GM18499 (cell line): ENCODE measurements around the gene CMKLR1.

Experiments
- ATAC-seq: cut with Tn5 transposase; IDR thresholded peaks from one replicate; pipeline ENCODE4 v1.9.1; 2021; ENCODE audit warnings: moderate number of reproducible peaks; ENCODE audit not compliant: insufficient read depth, unreplicated experiment

Gene CMKLR1

GRCh38 chr12:108271951-108272872, 66.9 kb downstream of the CMKLR1 start:
- ATAC-seq, result no peak

DNA sequence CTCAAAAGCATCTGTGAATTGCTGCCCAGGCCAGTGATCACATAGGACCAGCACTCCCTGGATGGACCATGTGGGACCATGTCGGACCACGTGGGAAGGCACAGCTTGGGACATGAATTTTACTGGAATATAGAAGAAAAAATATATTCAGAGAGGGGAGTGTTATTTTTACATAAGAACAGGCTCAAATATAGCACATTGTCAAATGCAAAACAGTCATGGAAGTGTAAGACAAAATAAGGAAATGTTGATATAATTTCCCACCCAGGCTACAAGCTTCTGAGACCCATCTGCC, 68.3 kb downstream of the CMKLR1 start:
- ATAC-seq, result no peak

- no peak for ATAC-seq
These were observed 68.9 kb downstream of the CMKLR1 start for GRCh38 chr12:108270035-108270848.

DNA sequence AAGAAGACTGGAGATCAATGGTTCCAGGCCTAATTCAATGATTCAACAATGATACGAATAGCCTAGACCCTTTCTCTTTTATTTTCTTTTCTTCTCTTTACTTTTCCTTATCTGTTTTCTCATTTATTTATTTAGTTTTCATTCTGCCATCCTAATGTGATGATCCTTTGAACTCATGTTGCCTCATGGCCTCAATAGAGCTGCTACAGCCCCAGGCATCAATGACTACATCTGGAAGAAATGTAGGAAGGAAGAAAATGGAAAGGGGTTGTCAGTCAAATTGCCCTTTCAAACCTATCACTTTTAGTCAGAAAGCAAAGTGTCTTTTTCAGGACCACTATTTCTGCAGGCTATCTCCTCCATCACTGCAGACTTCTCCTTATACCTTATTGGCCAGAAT, 69.9 kb downstream of the CMKLR1 start:
- ATAC-seq, result no peak

GRCh38 chr12:108268397-108268796, 70.7 kb downstream of the CMKLR1 start:
- no peak for ATAC-seq

GRCh38 chr12:108267450-108267849, 71.7 kb downstream of the CMKLR1 start:
- ATAC-seq, result no peak

- no peak for ATAC-seq
These were observed 73.0 kb downstream of the CMKLR1 start for GRCh38 chr12:108266131-108266530.

DNA sequence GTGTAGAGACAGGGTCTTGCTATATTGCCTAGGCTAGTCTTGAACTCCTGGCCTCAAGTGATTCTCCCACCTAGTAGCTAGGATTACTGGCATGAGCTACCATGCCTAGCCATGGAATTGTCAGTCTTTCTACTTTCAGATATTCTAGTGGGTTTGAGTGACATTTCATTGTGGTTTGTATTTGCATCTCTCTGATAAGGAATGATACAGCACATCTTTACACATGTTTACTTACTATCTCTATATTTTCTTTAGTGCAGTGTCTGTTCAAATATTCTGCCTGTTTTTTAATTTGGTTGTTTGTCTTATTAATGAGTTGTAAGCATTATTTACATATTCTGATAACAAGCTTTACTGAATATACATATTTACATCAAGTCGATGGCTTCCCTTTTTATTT, 73.6 kb downstream of the CMKLR1 start:
- no peak for ATAC-seq

DNA sequence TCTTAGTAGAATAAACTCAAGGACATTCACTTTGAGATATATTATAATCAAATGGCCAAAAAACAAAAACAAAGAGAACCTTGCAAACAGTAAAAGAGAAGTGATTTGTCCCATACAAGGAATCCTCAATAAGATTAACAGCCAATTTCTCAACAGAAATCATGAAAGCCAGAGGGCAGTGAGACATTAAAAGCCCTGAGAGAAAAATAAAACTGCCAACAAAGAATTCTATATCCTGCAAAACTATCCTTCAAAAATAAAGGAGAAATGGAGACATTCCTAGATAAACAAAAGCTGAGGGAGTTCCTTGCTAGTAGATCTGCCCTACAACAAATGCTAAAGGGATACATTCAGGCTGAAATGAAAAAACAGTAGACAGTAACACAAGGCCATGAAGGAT, 78.1 kb downstream of the CMKLR1 start:
- no peak for ATAC-seq

DNA sequence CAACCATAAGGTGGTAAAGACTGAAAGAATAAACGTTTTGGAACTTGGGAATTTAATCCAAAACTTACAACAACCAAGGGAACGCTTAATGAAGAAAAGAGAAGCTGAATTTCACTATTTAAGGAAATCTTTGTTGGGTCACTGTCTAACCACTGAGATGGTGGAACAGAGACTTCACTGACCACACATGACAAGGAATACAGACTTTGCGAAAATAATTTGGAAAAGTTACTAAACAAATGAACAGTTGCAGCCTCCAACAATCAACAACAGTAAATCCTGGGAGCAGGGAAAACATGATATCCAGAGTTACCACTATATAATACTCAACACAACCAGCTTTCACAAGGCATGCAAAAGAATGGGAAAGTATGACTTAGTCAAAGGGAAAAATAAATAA, 79.1 kb downstream of the CMKLR1 start:
- no peak for ATAC-seq

- no peak for ATAC-seq
These were observed 81.5 kb downstream of the CMKLR1 start for GRCh38 chr12:108257610-108258106.

- no peak for ATAC-seq
These were observed 82.1 kb downstream of the CMKLR1 start for GRCh38 chr12:108257004-108257403.

GRCh38 chr12:108255252-108255602, 83.9 kb downstream of the CMKLR1 start:
- no peak for ATAC-seq

- no peak for ATAC-seq
These were observed 84.4 kb downstream of the CMKLR1 start for GRCh38 chr12:108254517-108255251.

DNA sequence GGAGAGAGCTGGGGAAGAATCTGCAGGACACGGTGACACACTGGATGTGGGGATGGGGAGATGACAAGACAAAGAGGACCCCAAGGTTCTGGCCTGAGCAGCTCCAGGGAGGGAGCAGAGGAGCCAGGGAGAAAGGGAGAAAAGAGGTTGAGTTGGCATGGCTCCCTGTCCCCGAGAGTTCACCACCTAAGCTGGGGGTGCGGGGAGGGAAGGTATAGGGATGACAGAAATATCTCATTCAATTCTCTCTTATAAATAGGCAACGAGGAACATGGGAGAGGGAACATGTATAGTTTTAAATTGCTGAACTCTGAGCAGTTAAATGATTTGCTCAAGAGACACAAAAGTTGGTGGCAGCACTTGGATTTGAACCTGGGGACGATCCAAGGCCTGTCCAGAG, 85.1 kb downstream of the CMKLR1 start:
- ATAC-seq, result no peak

DNA sequence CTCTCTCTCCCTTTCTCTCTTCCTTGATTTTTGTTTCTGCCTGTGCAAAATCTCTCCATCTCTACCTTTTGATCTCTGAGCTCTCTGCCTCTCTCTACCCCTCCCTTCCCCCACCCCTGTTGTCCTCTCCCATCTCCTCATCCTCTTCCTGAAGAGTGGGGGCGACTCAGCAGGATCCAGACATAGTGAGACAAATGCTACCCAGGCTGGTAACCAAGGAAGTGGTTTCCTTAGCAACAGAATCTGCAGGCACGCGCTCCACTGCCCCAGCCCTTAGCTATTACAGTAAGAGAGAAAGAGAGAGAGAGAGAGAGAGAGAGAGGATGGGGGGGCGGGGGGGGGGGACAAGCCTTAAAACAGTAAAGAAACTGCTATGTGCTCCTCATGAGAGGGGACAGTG, 85.6 kb downstream of the CMKLR1 start:
- ATAC-seq, result no peak

DNA sequence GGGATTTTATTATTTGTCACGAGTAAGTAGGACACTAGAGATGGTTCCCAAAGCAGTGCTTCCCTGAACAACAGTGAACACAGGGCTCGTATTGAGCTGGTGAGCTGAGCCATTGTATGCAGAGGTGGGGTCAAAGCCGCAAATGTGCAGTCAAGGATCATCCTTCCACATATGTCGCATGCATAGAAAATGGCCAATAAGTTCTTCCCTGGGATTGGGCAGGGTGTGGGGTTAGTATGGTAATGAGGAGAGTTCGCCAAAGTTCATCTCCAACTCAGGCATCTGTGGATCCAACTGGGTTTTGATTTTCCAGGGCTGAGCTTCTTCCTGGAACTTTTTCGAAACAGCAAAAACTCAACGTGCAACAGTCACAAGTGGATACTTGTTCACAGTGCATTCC, 86.6 kb downstream of the CMKLR1 start:
- ATAC-seq, result no peak

DNA sequence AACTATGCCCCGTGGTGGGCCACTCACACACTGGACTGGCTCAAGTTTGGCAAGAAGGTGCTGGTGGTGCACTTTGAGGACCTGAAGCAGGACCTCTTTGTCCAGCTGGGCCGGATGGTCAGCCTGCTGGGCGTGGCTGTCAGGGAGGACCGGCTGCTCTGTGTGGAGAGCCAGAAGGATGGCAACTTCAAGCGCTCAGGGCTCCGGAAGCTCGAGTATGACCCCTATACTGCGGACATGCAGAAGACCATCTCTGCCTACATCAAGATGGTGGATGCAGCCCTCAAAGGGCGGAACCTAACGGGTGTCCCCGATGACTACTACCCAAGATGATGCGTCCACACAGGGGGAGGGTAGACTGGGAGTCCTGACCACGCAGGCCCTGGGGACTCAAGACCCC, 91.1 kb downstream of the CMKLR1 start:
- ATAC-seq, result no peak

DNA sequence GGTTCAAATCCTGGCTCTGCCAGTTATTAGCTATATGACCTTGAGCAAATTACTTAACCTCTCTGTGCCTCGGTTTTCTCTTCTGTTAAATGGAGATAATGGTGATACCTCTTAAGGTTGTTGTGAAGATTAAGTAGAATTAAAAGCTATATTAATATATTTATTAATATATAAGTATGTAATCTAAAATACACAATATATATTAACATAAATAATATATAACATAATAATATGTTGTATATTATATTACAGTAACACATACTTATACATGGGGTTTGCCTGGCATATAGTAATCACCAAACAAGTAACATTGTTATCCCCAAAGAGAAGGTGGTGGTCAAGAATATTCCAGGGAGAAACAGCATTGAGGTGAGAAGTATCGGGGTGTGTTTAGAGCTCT, 92.0 kb downstream of the CMKLR1 start:
- no peak for ATAC-seq

- ATAC-seq, result no peak
These were observed 97.0 kb downstream of the CMKLR1 start for GRCh38 chr12:108241986-108242703.
